ENCODE results near the gene GPR89A.
"Not testable (repeated sequence)": the region's sequence is repeated elsewhere in the genome, so short reads cannot be mapped to it uniquely, and the experiment has no call there.

GPR89A gene

DNA sequence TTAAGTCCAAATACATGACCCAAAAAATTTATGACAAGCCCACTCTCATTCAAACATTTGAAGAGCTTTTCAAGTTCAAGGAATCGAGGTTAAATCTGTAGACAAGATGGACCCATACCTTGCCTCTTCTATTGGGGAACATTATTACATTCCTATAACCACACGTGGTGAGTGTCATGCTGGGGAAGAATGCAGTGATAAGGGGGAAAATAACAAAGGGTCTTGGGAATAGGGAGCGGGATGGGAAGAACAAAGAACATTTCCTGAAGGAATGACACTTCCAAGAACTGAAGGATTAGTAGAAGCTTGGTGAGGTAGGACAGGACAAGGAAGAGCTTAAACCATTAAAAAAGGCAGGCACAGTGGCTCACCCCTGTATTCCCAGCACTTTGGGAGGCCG lies 80.5 kb downstream of the GPR89A start:
- DNase-seq, result no peak

DNA sequence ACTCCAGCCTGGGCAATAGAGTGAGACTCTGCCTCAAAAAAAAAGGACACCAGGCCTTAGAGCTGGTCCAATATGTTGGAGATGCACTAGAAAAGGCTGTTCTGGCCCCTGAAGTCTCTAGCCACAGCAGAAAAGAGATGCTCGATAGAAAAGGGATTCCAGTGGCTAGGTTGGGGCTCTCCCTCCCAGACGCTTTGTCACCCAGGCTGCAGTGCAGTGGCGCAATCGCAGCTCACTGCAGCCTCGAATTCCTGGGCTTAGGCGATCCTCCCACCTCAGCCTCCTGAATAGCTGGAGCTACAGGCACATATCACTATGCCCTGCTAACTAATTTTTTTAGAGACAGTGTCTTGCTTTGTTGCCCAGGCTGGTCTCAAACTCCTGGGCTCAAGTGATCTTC lies 81.1 kb downstream of the GPR89A start:
- no peak for DNase-seq

DNA sequence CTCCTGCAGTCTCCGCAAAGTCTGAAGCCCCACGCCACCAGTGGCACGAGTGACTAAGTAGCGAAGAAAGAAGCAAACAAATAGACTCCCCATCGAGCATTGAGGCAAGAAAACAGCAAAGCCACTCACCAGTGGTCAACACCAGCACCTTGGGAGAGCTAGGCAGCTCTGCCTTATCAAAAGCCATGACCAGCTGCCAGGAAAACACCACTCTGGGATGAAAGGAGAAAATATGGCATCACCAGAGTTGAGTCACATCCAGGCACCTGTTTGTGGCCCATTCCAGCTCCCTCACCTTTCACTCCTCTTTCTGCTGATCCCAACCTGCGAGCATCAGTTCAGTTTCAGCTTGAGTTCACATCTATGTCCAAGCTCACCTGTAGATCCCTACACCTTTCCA lies 82.1 kb downstream of the GPR89A start:
- no peak for DNase-seq

GRCh38 chr1:145690587-145691558 lies 83.1 kb downstream of the GPR89A start:
- no peak for DNase-seq

DNA sequence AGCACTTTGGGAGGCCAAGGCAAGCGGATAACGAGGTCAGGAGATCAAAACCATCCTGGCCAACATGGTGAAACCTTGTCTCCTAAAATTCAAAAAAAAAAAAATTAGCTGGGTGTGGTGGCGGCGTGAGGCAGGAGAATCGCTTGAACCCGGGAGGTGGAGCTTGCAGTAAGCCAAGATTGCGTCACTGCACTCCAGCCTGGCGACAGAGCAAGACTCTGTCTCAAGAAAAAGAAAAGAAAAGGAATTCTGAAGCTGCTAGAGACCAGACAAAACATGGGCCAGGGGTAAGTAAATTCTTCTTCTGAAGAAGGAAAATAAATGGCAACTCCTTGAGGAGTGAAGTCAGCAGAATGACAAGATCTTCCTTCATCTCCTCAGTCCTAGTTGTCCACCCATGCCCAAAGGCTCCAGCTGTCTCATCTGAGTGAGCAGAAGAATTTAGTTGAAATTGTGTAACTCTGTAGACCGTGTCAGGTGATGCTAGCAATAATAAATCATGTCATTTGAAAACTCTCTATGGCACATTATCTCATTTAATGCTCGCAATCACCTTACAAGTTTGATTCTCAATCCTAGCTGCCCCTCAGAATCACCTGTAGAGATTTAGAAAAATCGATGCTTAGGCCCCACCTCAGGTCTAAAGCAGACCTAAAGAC lies 85.1 kb downstream of the GPR89A start:
- no peak for DNase-seq

DNA sequence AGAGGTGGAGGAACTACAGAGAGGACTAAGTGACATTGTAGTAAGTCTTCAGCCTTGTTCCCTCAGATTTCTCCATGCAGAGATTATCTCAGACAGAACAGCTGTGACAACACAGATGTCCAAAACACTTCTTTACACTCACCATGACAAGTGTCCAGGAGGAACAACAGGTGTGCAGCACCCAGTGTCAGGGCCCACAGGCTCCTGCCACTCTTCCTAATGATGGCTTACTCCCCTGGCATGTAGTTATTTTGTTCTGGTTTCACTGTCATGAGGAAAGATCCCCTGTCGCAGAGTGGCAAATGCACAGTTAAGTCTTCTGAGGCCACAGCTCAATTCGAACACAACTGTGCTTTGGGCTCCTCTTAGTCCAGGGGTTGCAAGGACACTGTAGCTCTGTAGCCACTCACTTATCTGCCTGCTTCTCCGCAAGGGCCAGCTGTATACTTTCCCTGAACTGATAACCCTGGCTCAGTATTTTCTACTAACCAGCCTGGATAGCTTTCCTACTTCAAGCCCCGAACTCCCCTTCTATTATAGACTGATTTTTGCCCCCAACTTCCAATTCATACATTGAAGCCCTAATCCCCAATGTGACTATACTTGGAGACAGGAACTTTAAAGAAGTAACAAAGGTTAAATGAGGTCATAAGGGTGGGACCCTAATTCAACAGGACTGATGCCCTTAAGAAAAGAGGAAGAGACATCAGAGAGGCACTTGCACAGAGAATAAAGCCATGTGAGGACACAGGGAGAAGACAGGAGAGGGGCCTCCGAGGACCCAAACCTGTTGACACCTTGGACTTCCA lies 88.2 kb downstream of the GPR89A start:
- no peak for DNase-seq

DNA sequence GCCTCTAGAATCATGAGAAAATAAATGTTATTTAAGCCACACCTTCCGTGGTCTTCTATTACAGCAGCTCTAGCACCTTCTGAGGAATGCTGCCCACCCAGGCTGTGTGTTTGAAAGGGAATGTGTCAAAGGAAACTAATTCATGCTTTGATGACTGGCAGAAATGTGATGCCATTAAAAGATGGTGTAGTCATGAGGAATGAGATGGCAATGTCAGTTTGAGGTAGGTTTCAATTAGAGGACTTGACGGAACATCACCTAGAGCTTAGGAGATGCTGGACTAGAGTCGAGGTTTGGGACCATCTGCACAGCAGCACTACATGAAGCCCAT lies 88.8 kb downstream of the GPR89A start:
- DNase-seq, result no peak

DNA sequence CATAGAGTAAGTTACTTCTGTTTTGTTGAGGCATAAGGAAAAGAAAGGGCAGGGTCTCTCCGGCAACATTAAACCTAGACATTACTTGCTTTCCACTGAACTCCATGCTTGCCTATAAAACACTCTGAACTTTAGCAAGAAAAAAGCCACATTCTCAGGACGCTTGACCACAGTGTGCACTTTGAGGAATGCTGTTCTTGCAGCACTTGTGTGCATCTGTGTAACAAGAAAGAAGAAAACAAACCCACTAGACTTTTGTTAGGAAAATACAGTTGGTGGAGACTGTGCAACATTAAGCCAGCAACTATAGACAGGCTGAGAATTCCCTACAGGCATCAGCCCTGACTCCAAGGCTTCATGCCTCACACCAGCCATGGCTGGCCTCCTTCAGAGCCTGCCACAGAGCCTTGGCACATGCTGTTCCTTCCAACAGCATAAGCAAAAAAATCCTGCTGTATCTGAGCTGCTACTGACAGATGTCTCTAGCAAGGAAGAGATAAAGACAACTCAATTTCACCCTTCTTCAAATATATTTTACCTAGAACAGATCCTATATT lies 93.6 kb downstream of the GPR89A start:
- no peak for DNase-seq

DNA sequence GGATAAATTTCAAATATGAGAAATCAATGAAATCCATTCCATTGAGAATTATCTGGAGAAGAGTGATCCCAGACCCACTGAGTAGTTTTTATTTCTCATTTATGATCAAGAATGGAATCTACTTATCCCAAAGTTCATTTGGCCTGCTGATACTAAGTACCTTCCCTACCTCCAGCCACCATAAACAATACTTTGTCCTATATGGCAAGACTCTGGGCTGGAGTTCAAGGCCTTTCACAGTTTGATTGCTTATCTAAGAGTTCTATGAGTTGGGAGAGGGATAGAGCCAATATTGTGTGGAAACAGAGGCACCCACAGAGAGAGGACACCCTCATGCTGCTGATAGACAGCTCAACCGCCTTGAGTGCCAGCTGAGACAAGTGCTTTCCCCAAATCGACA lies 94.3 kb downstream of the GPR89A start:
- DNase-seq, result no peak

DNA sequence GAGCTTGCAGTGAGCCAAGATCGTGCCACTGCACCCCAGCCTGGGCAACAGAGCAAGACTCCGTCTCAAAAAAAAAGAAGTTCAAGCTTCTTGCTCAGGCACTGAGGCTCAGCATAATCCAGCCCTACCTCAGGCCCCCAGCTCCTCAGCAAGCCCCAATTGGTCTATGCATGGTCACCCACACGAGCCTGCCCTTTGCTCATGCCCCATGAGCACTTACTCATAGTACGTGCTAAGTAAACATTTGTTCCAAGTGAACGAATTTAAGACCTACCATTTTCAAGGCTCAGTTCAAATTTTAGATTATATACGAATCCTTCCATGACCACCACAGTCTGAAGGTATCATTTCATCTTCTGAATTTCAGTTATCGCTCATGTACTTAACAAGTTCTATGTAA lies 95.0 kb downstream of the GPR89A start:
- no peak for DNase-seq

- DNase-seq, result no peak
Observed at GRCh38 chr1:145705622-145706021, 97.8 kb downstream of the GPR89A start.

DNA sequence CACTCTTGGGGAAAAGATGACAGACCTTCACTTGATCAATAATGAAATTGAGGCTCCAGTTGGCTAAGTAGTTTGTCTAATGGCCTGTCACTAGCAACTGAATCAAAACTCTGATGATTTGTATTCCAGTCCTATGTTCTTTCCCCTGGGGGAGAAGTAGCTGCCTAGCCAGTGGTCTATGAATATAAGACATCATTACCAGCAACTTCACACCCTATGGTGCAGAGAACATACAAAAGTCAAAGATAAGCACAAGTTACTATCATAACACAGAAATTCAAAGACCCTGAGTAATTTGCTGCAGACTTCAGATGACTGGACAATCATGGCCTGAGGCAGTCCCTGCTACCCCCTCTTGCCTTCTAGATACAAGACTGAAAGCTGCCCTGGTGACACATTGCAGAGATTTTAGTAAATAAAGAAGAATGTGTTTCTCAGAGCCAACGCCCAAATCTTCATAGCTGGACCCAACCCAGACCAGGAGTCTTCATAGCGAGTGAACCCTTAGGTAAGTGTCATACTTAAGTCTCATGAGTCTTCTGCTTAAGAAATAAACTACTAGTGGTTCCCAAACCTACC lies 98.4 kb downstream of the GPR89A start:
- no peak for DNase-seq

GRCh38 chr1:145707183-145707867 lies 99.5 kb downstream of the GPR89A start, which contains the start of gene PDZK1:
TSS of gene PDZK1 (minus strand) at chr1:145707368. CDS start at chr1:145688021, 19,347 bp downstream.
- no peak for DNase-seq

DNA sequence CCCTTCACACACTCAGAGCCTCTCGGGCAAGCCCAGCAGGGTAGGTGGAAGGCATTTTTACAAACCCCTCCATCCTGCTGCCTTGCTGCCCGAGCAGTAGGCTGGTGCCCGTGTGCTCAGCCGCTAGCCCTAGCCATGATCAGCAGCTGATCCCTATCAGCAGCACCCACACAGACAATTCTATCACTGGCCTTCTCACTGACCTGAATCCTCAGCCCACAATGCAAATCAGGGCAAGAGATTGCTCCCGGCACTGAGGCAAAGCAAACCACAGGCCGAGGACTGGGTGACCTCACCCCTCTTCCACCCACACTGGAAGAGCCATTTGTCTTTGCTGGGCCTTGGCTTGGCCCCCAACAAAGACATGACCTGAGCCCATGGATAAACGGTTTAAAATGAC lies 100.3 kb downstream of the GPR89A start:
- DNase-seq, result no peak

- no peak for DNase-seq
Observed at GRCh38 chr1:145710291-145711027, 102.7 kb downstream of the GPR89A start.

DNA sequence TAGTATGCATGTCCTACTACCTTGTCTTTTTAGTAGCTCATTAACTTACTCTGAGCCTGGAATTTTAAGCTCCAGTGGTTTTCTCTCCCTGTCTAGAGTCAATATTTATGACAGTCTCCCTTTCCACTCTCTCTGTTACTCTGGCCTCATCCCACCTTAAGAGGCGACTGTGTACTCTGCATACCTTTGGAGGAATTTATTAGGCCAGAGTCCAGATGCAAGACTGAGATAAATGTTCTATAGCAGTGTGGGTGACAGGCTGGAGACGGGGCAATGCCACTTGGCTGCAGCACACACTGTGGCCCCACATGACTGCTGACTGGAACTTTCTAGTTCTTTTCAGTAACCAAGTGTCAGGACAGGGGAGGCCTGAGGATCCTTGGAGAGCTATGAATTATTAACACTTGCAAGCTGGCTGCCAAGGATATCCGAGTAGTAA lies 103.4 kb downstream of the GPR89A start:
- no peak for DNase-seq

DNA sequence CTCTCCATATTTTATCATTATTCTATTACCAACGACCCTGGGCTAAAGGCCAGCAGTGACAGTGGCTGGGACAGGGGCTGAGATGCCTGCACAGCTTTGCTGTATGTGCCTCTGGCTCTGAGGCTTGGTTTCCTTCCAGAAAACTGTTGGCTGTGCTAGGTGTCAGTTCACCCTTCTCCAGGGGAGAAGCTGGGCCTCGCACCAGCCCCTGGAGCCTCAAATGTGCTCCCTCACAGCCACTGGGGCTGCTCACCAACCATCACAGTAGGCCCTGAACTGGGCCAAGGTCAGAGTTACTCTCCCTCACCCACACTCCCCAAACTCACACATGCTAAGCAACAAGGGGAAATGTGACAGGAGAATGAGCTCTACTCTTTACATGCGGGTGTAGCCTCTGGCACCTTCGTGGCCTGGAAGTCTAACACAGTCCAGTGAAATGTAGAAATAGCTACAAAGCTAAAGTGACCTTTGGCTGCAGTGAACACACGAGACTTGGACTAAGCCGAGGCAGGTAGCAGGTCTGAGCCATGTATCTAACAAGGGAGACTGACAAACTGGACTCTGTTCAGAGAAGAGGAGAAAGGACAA lies 106.8 kb downstream of the GPR89A start:
- no peak for DNase-seq

DNA sequence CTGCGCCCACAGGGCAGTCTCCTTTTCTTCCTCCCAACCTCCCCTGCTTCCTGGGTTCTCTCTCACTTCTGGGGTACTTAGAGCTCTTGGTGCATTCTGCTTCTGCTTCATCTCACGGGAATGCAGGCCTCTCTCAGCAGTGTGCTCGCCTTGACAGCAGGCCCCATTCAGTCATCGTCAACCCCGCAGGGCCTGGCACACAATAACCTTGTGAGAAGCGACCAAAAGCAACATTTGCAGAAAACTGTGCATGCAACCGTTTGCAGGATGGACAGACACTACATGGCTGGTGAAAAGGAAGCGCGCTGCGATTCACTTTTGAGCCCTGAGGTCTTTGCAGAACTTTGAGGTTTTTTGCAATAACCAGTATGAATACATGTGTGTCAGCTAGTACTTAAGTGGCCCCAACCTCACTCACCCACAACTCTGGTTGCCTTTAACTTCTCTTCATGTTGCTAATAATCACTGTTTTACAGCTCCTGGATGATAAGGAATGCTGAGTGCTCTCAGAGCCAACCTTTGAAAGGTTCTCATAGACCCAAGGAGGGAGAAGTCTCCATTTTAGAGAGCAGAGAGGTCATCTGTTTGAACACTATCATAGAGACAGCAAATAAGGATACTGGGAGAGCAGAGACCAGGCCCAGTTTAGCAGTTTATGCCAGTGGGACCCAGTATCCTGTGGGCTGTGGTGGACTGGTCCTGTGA lies 109.0 kb downstream of the GPR89A start:
- no peak for DNase-seq

DNA sequence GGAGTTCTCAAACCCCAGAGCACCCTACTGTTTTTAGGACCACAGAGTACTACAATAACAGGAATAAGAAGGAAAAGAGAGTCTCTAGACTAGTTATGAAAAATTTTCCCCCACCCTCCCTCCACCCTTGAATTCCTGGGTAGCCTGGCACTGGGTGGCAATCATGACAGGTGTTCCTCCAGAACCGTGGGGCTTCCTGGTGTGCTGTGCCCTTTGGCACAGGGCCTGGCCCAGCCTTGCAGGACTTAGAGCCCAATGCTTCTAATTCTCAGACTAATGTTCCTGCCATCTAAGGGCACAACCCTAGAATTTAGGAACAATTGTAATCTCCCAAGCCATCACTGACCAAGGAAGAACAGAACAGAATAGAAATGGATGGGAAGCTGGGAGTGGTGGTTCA lies 110.0 kb downstream of the GPR89A start:
- DNase-seq, result no peak

- not testable (repeated sequence) for DNase-seq
Observed at GRCh38 chr1:145718465-145718864, 110.7 kb downstream of the GPR89A start.

Data from right forelimb (tissue), 1 donor.